Fibroblast of upper back skin (primary cell): ENCODE data around the gene NEDD8.

ENCODE experiments used
- DNase-seq: peaks from one replicate; pipeline ENCODE4 v3.0.0-alpha.2; 2013

NEDD8 gene

DNA sequence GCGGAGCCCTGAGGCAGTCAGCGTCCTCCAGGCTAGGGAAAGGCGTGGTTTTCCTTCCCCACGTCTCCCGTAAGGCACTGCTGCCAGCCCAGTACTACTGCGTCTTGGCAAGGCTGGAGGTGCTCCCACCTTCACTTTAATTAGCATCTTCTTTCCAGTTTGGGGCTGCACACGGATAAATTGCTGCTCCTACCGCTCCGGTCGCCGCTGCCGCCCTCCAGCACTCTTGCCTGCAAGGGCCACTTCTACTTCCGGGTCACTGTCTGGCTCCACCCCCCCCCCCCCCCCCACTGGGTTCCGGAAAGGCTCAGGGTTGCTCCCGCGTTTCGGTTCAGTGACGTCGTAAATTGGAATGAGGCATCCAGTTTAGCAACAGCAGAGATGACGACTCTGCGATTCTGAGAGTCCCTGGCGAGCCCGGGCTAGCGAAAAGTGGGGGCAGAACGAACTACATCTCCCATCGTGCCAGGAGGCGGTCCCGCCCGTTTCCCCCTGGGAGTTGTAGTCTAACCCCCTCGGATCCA lies at the start of gene NEDD8:
Gene NEDD8 (minus strand): TSS at position 247 of the 524 bp plus-strand sequence. CDS start 100 bp downstream, at position 147.
- peak; percentile 98 for DNase-seq

DNA sequence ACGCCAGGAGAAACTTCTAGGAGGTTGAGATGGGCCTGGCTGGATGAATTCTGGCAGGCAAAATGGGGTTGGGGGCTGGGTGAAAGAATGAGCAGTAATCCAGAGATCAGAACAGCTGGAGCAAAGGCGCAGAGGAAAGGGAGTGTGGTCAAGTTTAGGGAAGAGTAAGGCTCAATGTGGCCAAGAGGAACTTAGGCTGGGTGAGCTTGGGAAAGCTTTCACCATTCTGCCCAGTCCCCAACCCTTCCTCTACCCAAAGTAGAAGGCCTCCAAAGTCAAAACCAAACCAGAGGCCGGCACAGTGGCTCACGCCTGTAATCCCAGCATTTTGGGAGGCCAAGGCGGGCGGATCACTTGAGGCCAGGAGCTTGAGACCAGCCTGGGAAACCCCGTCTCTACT lies 49.5 kb upstream of the NEDD8 start:
- DNase-seq, result no peak

GRCh38 chr14:24280797-24281460 lies 48.8 kb upstream of the NEDD8 start:
- peak; percentile 14 for DNase-seq

- no peak for DNase-seq
These were observed 47.4 kb upstream of the NEDD8 start for GRCh38 chr14:24279301-24280186.

DNA sequence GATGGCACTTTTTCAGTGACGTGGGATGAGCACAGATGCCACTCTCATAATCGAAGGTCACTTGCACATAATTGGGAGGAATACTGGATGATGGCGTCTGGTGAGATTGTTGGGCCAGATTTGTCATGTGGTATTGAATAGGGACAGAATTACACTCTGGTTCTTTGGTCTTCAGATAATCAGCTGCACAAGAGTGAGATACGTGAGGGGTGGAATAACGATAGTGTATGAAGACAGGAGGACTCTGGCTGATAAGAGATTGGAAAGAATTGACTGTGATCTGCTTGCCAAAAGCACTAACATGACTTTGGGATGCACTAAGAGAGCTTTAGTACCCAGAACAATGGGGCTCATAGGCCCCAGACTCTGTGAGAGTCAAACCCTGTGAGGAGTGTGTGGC lies 46.3 kb upstream of the NEDD8 start:
- DNase-seq, result no peak

- DNase-seq, result no peak
These were observed 45.6 kb upstream of the NEDD8 start for GRCh38 chr14:24277606-24278321.

- DNase-seq, result no peak
These were observed 44.9 kb upstream of the NEDD8 start for GRCh38 chr14:24277071-24277470.

- no peak for DNase-seq
These were observed 42.0 kb upstream of the NEDD8 start for GRCh38 chr14:24274101-24274543.

GRCh38 chr14:24273422-24273998 lies 41.3 kb upstream of the NEDD8 start:
- no peak for DNase-seq

DNA sequence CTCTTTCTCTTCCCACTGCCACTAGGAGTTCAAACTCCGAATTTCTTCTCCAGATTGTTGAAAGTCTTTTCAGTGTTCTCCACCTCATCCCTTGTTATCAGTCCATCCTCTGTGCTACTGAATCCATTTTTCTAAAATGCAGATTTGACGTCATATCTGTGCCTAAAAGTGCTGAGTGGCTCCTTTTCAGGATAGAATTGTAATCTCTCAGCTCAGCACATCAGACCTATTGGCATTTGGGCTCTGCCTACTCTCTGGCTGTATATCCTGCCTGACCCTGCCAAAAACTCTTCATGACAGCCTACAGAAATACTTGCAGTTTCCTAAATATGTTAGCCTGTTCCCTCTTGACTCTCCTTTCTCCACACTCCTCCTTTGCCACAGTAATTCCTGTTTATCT lies 40.3 kb upstream of the NEDD8 start:
- no peak for DNase-seq

GRCh38 chr14:24271834-24272263 lies 39.7 kb upstream of the NEDD8 start:
- no peak for DNase-seq

GRCh38 chr14:24271134-24271833 lies 39.1 kb upstream of the NEDD8 start, which contains the start of gene RABGGTA:
RABGGTA (minus strand) TSS chr14:24271597; CDS start chr14:24271115, 482 bp downstream.
- peak; percentile 83 for DNase-seq

DNA sequence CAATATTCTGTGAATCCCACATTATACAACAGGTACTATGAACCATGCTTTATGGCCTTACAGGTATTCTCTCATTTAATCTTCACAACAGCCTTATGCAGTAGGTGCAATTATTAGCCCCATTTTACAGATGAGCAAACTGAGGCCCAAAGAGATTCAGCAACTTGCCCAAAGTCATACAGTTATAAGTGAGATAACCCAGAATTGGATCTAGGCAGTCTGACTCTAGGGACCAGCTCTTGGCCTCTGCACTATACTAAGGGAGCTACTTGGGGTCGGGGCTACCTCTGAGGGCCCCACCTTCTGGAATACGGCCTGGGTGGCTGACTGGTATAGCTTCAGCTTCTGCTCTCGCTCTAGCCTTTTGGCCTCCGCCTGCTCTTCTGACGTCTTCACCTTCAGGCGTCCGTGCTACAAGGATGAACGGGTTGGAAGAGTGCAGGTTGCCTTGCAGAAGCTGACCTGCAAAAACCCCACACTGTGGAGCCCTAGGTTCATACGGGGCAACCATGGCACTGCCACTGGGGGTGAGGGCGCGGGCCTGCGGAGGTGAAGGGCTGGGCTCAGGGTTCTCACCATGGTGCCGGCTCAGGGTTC lies 38.5 kb upstream of the NEDD8 start:
- no peak for DNase-seq

DNA sequence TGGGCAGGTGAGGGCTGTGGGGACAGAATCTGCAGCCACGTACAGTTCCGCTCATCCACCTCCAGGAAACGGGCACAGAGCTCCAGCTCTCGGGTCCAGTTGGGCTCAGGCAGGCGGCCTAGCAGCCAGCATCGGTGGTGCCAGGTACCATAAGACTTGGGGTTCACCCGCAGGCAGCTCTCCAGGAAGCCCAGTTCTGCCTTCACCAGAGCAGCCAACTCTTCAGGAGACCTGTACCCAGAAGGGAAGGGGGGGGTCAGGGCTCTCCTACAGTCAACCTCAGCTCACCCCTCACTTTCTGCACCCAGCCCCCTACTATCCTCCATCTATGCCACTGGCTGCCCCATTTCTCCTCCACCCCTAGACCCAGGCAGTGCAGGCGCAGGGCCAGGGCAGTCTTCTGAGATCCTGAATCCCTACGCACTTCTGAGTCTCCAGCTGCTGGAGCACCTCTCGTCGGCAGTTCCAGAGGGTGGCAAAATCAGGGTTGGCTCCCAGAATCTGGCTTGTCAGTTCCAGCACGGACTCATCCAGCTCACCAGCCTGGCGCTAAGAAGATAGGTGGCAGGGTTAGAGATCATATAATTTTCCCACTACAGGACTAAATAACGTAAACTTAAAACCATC lies 37.9 kb upstream of the NEDD8 start:
- DNase-seq, result no peak

DNA sequence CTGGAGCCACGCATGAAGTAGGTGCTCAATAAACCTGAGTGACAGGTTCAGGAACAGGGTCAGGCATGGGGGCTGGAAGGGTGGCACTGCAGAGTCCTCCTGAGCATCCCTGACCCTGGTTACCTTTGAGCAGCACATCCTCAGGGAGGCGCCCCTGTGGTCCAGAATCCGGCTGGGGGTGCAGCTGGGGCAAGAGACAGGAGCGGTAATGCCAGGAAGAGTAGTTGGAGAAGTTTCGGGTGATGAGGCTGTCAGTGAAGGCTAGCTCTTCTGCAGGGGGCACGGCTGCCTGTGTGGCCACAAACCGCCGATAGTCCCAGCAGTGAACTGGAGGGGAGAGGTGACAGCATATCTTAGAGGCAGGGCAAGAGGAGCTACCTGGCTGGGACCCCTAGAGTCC lies 37.2 kb upstream of the NEDD8 start:
- no peak for DNase-seq

GRCh38 chr14:24268225-24268624 lies 36.1 kb upstream of the NEDD8 start:
- DNase-seq, result no peak

- no peak for DNase-seq
These were observed 35.3 kb upstream of the NEDD8 start for GRCh38 chr14:24267516-24267915.

DNA sequence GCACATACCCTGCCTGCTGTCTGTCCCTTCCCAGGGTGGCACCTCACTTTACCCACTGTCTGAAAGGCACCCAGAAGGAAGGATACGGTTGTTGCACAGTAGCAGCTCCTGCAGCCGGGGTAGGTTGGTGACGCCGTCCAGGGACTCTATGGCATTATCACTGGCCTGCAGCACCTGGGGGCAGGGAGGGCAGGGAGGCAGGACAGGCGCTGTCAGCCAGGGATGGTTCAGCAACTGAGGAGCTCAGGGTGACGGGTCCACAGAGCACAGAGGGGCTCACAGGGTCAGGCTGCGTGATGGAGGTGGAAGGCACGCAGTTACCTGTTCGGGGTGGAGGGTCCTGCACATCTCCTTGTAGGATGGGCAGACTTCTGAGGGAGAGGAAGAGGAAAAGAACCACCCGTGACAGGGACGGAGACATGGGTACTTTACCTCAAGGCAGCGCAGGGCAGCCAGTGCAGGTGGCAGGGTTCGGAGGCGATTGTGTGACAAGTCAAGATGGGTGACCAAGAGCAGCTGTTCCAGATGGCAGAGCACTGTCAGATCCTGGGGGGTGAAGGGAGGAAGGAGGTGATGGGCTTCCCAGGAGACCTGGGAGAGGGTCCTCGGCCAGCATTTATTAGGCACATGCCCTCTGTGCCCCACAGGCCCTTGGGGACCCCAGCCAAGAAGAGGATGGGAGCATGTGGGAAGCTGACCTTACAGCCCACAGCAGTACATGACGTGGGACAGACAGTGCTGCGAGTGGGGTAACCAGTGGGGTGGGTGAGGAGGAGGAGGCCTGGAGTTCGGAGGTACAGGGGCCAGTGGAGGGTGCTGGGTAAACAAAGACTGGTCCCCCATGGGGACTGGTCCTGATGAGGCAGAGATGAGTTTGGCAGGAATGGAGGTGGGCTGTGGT lies 34.4 kb upstream of the NEDD8 start:
- DNase-seq, result no peak

DNA sequence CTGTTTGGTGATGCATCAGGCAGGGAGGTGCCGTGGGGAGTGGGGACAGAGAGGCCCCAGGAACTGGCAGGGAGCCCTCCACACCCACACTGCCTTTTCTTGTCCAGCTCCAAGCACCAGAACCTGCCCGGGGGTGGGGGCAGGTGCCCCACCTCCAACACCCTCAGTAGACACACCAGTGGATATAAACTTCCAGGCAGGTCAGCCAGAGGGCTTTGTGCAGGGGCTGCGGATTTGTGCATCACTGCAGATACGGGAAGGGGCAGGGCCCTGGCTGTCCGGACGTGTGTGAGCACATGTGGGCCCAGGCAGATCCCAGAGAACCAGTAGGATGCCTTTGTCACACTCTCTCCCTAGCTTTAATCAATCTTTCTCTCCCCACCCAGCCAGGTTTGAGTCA lies 32.1 kb upstream of the NEDD8 start:
- DNase-seq, result no peak

DNA sequence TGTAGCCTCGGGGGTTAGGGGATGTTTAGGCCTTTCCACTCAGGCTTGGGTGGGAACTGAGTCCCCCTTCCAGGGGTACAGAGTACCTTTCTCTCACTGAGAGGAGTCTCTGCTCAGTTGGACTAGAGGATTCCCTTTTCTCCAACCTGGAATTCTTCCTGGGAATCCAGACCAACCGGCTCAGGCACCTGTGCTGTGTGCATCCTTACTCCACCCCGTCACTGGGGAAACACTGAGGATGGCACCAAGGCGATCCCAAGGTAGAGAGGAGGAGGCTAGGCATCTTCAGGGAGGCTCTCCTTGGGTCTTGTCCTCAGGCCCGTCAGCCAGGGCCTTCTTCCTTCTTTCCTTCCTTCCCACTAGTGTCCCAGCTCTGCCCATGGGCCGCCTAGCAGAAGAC lies 31.7 kb upstream of the NEDD8 start:
- no peak for DNase-seq
